HCT116 (cell line): Measurements from ENCODE around the gene GDF10. TPM values are rescaled to one million over a fixed set of nuclear protein-coding genes. Genes with fewer than 3 reads are reported as not detected.

Source experiments
- ATAC-seq: fragments of 200-7000 bp; cut with Tn5 transposase; 2 replicates; pipeline ENCODE4 v1.9.1; 2020; ENCODE audit warnings: mild to moderate bottlenecking, moderate library complexity
- BruUV-seq: library from RNA; stranded (reverse); fragments of 400-500 nt; replicated peaks from 2 replicates; lab custom pipeline; 2021; lab: Mats Ljungman, UMichigan
- CTCF ChIA-PET: fragments of 300-600 bp; sonication (Branson Sonifier 250); formaldehyde crosslinking; loops from one replicate; lab custom pipeline; 2021; ENCODE audit warnings: antibody characterized with exemption; lab: Charles Lee
- POLR2A ChIA-PET: fragments of 300-600, 350-600 bp; sonication (Branson Sonifier 250); formaldehyde crosslinking; loops from one replicate; lab custom pipeline; 2021; ENCODE audit warnings: antibody characterized with exemption; lab: Charles Lee
- RAD21 ChIA-PET, 2 experiments: fragments of 300-600 bp; sonication (Branson Sonifier 250); formaldehyde crosslinking; loops; one replicate each; lab custom pipeline; 2023; ENCODE audit warnings: low total read pairs in 2 of 2; ENCODE audit not compliant: uncharacterized antibody in 2 of 2, unreplicated experiment in 2 of 2, low non-redundant PET in 1 of 2; lab: Charles Lee
- DNase-seq: peaks from one replicate; pipeline ENCODE4 v3.0.0-alpha.2; 2010; ENCODE audit warnings: low read depth, low spot score
- H2AFZ ChIP-seq: fragments of 200-600 bp; shearing (Covaris generic), sonication (generic); 2 replicates; pipeline ENCODE4 v1.6.1; 2017; ENCODE audit warnings: low read depth, mixed run types, mixed read lengths, antibody characterized with exemption, low read length; ENCODE audit not compliant: poor library complexity, severe bottlenecking
- H3K27ac ChIP-seq: 2 replicates; pipeline ENCODE4 v1.5.1; 2012; ENCODE audit warnings: low read depth, low read length
- H3K27me3 ChIP-seq: fragments of 200-600 bp; sonication (generic); 2 replicates; pipeline ENCODE4 v1.6.1; 2016; ENCODE audit warnings: mixed run types, low read length, mixed read lengths; ENCODE audit not compliant: insufficient read depth
- H3K36me3 ChIP-seq, 2 experiments: fragments of 200-500 bp in 1 of 2; fragments of 200-600 bp in 1 of 2; sonication (Bioruptor generic) in 1 of 2; sonication (generic) in 1 of 2; 2 replicates each; pipeline versions ENCODE4 v1.5.1 to v1.6.1; 2014 to 2016; ENCODE audit warnings: low read length in 2 of 2, inconsistent platforms in 1 of 2, mixed read lengths in 1 of 2, mixed run types in 1 of 2; ENCODE audit not compliant: insufficient read depth in 2 of 2, control insufficient read depth in 1 of 2
- H3K4me1 ChIP-seq, 2 experiments: fragments of 200-600 bp in 1 of 2; sonication (generic) in 1 of 2; 2 replicates each; pipeline versions ENCODE4 v1.5.1 to v1.6.1; 2012 to 2017; ENCODE audit warnings: low read length in 2 of 2, inconsistent platforms in 1 of 2, mild to moderate bottlenecking in 1 of 2, mixed read lengths in 1 of 2, mixed run types in 1 of 2, moderate library complexity in 1 of 2; ENCODE audit not compliant: insufficient read depth in 2 of 2, control insufficient read depth in 1 of 2
- H3K4me2 ChIP-seq: fragments of 200-600 bp; sonication (generic); 2 replicates; pipeline ENCODE4 v1.6.1; 2017; ENCODE audit warnings: mixed run types, low read length, mixed read lengths
- H3K4me3 ChIP-seq, 2 experiments: fragments of 200-600 bp in 1 of 2; sonication (generic) in 1 of 2; replicated peaks in 1 of 2; 2 replicates each; pipeline ENCODE4 v1.5.1; 2011 to 2016; ENCODE audit warnings: low read length in 2 of 2, control low read depth in 1 of 2, low read depth in 1 of 2, mild to moderate bottlenecking in 1 of 2, mixed read lengths in 1 of 2, mixed run types in 1 of 2
- H3K79me2 ChIP-seq: fragments of 200-600 bp; sonication (generic); 2 replicates; pipeline ENCODE4 v1.6.1; 2017; ENCODE audit warnings: mild to moderate bottlenecking, mixed run types, low read length, moderate library complexity, mixed read lengths; ENCODE audit not compliant: insufficient read depth
- H3K9ac ChIP-seq: fragments of 200-600 bp; sonication (generic); 2 replicates; pipeline ENCODE4 v1.6.1; 2016; ENCODE audit warnings: low read length, mixed read lengths
- H3K9me2 ChIP-seq: fragments of 200-600 bp; sonication (generic), shearing (Covaris generic); 2 replicates; pipeline ENCODE4 v1.6.1; 2017; ENCODE audit warnings: mixed run types, mild to moderate bottlenecking, moderate library complexity; ENCODE audit not compliant: insufficient read depth
- H3K9me3 ChIP-seq, 2 experiments: fragments of 200-500 bp in 1 of 2; fragments of 200-600 bp in 1 of 2; sonication (Bioruptor generic) in 1 of 2; sonication (generic) in 1 of 2; 2 replicates each; pipeline ENCODE4 v1.6.1; 2014 to 2017; ENCODE audit warnings: low read length in 2 of 2, mixed read lengths in 2 of 2, inconsistent platforms in 1 of 2, low read depth in 1 of 2, mild to moderate bottlenecking in 1 of 2, mixed run types in 1 of 2, moderate library complexity in 1 of 2; ENCODE audit not compliant: control insufficient read depth in 1 of 2, insufficient read depth in 1 of 2
- H4K20me1 ChIP-seq: fragments of 200-600 bp; sonication (generic), shearing (Covaris generic); 2 replicates; pipeline ENCODE4 v1.6.1; 2017; ENCODE audit warnings: mixed run types, mild to moderate bottlenecking, moderate library complexity; ENCODE audit not compliant: insufficient read depth
- CBX3 ChIP-seq: IDR thresholded peaks from 2 replicates; pipeline ENCODE4 v1.6.1; 2012; ENCODE audit warnings: low read depth
- ELF1 ChIP-seq: IDR thresholded peaks from 2 replicates; pipeline ENCODE4 v1.6.1; 2012; ENCODE audit warnings: low read depth, borderline replicate concordance
- FOSL1 ChIP-seq: IDR thresholded peaks from 2 replicates; pipeline ENCODE4 v1.6.1; 2012; ENCODE audit warnings: low read depth
- POLR2AphosphoS5 ChIP-seq: IDR thresholded peaks from 2 replicates; pipeline ENCODE4 v1.6.1; 2011; ENCODE audit warnings: mild to moderate bottlenecking, low read depth, low read length, moderate library complexity
- RAD21 ChIP-seq: IDR thresholded peaks from 2 replicates; pipeline ENCODE4 v1.6.1; 2012; ENCODE audit warnings: low read depth, mild to moderate bottlenecking
- YY1 ChIP-seq: IDR thresholded peaks from 2 replicates; pipeline ENCODE4 v1.6.1; 2011; ENCODE audit warnings: low read length, low read depth, moderate library complexity, mild to moderate bottlenecking; ENCODE audit not compliant: insufficient replicate concordance; ENCODE audit errors: extremely low read depth
- ZFX ChIP-seq: fragments of 450-650 bp; IDR thresholded peaks from 2 replicates; pipeline ENCODE4 v1.6.1; 2017
- intact Hi-C: fragments of 100-400 bp; cut with micrococcal nuclease; formaldehyde crosslinking; loops from 2 replicates; pipeline ENCODE4 v1.10.0; 2022
- total RNA-seq: library from RNA; stranded (reverse); gene quantifications from one replicate; pipeline ENCODE4 v1.2.1, GENCODE V29; 2021; ENCODE audit not compliant: unreplicated experiment
- TF ChIP-seq, protein P1 (sequence below): IDR thresholded peaks from 2 replicates; pipeline ENCODE4 v1.6.1; 2012

The GDF10 gene
- total RNA-seq, 1 experiment from 2014 or later, result not detected

GRCh38 chr10:47335906-47336305 lies 35.9 kb downstream of the GDF10 start:
- ChIA-PET POLR2A (no interaction called here), RAD21 (no interaction called here)
- H3K4me2 ChIP-seq, result no peak overlapping the region

GRCh38 chr10:47336387-47337134 lies 36.6 kb downstream of the GDF10 start:
- Histone ChIP-seq H3K9ac (no peak overlapping the region), H4K20me1 (no peaks in the 10 kb centered on the region), H3K4me2 (no peak overlapping the region), H2AFZ (no peak overlapping the region), H3K4me1 (peaks cover 0 to 7% of the 10 kb centered on the region in 2 experiments; a peak in 1 of 4 replicates), H3K27ac (no peak overlapping the region), H3K27me3 (0 out of 2 replicates have a peak, but pooled peaks cover 9% of the 10 kb centered on the region), H3K9me2 (no peaks in the 10 kb centered on the region), H3K9me3 (no peaks in the 10 kb centered on the region), H3K4me3 (no peak overlapping the region), H3K36me3 (no peaks in the 10 kb centered on the region), H3K79me2 (no peaks in the 10 kb centered on the region)
- intact Hi-C loops, result no loop called here
- RAD21 ChIA-PET, result no interaction called here
- POLR2A ChIA-PET, result no interaction called here
- no peak for TF ChIP-seq ZFX
- TF ChIP-seq ELF1, result no peak
- no peak for TF ChIP-seq POLR2AphosphoS5
- TF ChIP-seq CBX3, result no peak
- TF ChIP-seq FOSL1, result no peak
- TF ChIP-seq, protein P1, sequence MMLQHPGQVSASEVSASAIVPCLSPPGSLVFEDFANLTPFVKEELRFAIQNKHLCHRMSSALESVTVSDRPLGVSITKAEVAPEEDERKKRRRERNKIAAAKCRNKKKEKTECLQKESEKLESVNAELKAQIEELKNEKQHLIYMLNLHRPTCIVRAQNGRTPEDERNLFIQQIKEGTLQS, result no peak
- no TSS peak for BruUV-seq
- no peak for DNase-seq
- CTCF ChIA-PET, result no interaction called here
- ATAC-seq, result no peak

More at GRCh38 chr10:47335906-47336305, 35.9 kb downstream of the GDF10 start:
- no peaks in the 10 kb centered on the region for H3K36me3 ChIP-seq
- H3K9me2 ChIP-seq, result no peaks in the 10 kb centered on the region
- H3K27ac ChIP-seq, result no peak overlapping the region
- CTCF ChIA-PET, result no interaction called here
- H3K9ac ChIP-seq, result no peak overlapping the region
- no peak for TF ChIP-seq RAD21
- no peak for TF ChIP-seq POLR2AphosphoS5
- TF ChIP-seq ELF1, result no peak
- no peak for TF ChIP-seq YY1
- BruUV-seq, result no TSS peak
- H3K4me3 ChIP-seq, result no peak overlapping the region
- no peaks in the 10 kb centered on the region for H4K20me1 ChIP-seq
- H3K9me3 ChIP-seq, result no peaks in the 10 kb centered on the region
- ATAC-seq (no peak), DNase-seq (no peak)
- no peaks in the 10 kb centered on the region for H3K79me2 ChIP-seq
- H3K27me3 ChIP-seq, result 0 out of 2 replicates have a peak, but pooled peaks cover 9% of the 10 kb centered on the region
- no peak overlapping the region for H2AFZ ChIP-seq
- peaks cover 0 to 7% of the 10 kb centered on the region in 2 experiments; a peak in 1 of 4 replicates for H3K4me1 ChIP-seq
- intact Hi-C loops, result no loop called here
